GM18499 (cell line): ENCODE results near the gene EIF3B.
"Not testable (repeated sequence)": the region's sequence is repeated elsewhere in the genome, so short reads cannot be mapped to it uniquely, and the experiment has no call there.

Experiments
- ATAC-seq: cut with Tn5 transposase; IDR thresholded peaks from one replicate; pipeline ENCODE4 v1.9.1; 2021; ENCODE audit warnings: moderate number of reproducible peaks; ENCODE audit not compliant: insufficient read depth, unreplicated experiment

Gene EIF3B

DNA sequence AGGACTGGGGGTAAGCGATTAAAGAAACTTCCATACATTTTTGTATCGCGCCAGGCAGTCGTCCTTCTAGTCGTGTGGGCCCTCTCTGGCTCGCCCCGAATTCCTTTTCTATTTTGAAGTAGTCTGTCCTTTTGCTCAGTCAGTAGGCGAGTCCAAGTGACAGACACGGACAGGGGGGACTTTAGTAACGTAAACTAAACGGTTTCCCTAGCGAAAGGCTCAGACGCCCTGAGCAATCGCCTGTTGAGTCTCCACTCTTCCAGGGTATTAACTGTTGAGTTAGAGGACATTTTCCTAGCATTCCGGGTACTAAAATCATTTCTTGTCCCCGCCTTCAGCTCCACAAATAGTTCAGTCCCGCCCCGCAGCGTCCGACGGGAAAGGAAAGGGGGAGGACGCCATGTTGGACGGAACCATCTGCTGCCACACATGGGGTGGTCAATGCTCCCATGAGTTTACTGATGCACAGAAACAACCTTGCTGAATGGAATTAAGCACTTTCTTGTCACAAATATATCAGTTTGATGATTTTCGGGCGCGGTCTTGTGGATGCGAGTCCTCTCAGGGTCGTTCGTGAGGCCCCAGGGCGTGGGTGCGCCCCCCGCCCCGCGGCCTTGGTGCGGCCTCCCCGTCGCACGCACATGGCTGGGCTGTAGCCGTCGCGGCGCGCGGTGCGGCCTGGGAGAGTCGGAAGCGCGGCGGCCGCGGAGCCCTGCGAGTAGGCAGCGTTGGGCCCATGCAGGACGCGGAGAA lies at the start of gene EIF3B:
Gene EIF3B (plus strand): TSS at position 642 of the 753 bp plus-strand sequence. CDS start 95 bp downstream, at position 737.
- ATAC-seq: peak; percentile 53

DNA sequence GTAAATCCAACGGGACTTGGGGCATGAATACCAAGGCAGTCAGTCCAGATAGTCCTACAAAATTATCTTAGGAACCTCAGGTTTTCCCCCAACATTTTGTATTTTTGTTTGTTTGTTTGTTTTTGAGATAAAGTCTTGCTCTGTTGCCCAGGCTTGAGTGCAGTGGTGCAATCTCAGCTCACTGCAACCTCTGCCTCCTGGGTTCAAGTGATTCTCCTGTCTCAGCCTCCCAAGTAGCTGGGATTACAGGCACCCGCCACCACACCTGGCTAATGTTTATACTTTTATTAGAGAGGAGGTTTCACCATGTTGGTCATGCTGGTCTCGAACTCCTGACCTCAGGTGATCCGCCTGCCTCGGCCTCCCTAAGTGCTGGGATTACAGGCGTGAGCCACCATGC lies 49.4 kb upstream of the EIF3B start:
- not testable (repeated sequence) for ATAC-seq

DNA sequence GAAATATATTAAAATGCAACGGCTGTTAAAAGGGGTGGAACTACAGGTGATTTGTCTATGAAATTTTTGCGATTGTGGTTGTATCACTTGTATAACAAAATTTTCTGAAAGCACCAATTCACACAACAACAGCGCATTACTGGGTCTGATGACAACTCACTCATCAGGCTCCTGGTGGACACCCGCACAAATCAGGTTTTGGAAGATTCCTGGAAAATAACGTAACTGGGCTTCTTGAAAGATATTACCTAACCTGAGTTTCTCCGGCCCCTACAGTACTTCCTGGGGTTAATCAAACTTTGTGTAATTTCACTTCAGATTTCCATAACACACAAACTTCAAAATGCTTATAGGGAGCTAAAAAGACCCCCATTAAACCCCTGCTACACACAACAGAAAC lies 47.9 kb upstream of the EIF3B start:
- no peak for ATAC-seq

DNA sequence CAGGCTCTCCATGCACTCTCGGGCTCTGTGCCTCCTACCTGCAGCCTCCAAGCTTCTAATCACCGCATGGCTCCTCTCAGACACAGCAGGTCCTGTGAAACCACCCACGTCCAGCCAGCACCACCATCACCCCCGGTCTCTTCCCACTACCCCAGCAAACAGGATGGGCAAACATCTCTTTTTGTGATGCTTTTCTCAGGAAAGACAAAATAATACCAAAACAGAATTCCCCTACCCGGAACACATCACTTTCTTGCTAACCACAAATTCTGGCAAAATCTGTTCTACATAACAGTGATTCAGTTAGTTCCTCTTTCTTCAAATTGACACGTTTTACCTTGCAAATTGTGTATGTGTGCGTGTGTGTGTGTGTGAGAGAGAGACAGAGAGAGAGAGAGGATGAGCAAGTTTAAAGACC lies 46.9 kb upstream of the EIF3B start:
- ATAC-seq: no peak

DNA sequence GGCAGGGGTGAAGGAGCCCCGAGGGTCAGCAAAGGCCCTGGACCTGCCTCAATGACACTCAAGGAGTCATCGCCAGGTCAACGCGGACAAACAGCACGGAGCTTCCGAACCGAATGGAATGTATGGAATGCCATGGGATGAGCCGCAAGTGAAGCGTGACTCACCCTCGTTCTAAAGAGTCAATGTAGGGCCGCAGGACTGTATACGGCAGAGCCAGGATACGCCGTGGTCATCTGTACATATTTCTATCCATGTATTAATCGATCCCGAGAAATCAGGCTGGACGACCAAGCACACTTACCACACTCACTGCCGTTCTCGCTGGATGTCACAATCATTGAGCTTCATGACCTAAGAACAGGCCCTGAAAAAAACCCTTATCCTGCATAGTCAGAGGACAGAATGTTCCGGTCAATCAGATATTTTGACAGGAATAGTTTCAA lies 44.7 kb upstream of the EIF3B start:
- no peak for ATAC-seq

DNA sequence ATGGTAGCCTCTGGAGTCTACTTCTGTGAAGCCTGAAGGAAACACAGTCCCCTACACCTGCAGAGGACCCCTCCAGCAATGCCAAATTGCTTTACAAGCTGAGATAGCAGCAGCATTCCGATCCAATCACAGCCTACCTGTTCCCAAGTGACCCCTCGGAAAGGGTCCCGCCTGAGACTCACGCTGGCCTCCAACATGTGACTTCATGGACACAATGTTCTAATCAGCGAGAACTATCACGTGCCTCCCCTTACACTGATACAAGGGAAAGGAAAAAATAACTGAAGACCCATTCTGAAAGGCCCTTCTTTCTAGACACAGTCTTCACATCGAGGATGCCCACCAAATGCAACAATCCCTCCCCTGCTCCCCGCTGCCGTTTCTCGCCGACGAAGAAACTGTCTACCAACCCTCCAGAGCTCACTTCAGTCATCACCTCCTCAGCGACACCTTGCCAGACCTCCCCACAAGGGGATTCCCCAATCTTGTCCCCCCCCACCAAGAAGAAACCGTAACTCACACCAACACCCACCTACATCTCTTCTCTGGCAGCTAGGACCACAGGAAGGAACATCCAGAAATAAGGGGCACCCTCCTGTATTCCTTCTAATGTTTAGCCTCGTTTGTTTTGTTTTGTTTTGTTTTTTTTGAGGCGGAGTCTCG lies 42.2 kb upstream of the EIF3B start:
- no peak for ATAC-seq

DNA sequence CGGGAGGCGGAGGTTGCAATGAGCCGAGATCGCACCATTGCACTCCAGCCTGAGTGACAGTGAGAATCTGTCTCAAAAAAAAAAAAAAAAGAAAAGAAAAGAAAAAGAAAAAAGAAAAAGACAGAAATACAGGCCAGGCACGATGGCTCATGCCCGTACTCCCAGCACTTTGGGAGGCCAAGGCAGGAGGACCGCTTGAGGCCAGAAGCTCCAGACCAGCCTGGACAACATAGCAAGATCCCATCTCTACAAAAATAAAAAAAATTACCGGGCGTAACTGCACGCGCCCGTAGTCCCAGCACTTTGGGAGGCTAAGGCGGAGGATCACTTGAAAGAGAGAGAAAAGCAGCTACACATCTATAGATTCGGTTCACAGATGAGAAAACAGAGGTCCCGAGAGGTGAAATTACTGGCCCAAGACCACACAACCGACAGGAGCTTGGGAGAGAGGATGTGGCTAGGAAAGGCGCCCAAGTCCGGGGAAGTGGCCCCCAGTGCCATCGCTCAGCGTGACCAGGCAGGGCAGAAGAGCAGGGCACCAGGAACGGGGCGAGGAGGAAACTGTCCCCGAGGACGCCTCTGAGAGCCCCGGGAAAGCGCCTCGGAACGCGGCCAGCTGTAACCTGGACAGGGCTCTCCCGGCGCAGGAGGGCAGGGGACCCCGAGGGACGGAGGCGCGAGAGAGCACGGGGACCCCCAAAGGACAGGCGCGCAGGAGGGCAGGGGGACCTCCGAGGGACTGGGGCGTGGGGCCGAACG lies 41.0 kb upstream of the EIF3B start:
- ATAC-seq: no peak

DNA sequence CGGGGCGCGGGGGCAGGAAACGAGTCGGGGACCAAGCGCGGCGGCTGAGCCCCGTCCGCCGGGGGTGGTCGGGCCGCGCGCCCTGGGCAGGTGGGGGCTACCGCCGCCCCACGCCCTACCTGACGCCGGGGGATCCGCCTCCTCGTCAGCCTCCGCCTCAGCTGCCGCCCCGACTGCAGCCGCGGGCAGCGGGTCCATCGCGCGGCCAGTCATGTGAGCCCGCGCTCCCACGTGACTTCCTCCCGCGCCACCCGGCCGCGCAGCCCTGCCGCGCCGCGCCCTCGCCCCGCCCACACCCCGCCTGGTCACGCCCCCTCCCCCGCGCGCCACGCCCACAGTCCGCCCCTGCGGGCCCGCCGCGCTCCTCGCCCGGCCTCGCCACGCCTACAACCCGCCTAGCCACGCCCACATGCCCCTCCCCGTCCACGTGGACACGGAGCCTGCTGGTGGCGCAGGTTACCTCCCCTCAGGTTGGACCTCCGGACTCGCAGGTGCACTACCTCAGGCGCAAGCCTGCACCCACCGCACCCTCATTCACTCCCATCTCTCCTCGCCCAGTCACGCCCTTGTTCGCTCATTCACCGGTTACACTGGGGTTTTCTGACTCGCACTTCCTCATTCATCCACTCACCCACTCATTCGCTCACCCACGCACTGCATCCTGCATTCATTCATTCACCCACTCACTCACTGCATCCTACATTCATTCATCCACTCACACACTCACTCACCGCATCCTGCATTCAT lies 40.2 kb upstream of the EIF3B start, which contains the start of gene SNX8:
Gene SNX8 (minus strand): TSS at position 233 of the 747 bp plus-strand sequence. CDS start 20 bp downstream, at position 213.
- ATAC-seq: no peak

DNA sequence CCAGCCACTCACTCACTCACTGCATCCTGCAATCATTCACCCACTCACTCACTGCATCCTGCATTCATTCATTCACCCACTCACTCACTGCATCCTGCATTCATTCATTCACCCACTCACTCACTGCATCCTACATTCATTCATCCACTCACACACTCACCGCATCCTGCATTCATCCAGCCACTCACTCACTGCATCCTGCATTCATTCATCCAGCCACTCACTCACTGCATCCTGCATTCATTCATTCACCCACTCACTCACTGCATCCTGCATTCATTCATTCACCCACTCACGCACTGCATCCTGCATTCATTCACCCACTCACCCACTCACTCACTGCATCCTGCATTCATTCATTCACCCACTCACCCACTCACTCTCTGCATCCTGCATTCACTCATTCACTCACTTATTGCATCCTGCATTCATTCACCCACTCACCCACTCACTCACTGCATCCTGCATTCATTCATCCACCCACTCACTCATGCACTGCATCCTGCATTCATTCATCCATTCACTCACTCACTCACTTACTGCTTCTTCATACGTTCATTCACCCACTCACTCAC lies 39.6 kb upstream of the EIF3B start:
- not testable (repeated sequence) for ATAC-seq

DNA sequence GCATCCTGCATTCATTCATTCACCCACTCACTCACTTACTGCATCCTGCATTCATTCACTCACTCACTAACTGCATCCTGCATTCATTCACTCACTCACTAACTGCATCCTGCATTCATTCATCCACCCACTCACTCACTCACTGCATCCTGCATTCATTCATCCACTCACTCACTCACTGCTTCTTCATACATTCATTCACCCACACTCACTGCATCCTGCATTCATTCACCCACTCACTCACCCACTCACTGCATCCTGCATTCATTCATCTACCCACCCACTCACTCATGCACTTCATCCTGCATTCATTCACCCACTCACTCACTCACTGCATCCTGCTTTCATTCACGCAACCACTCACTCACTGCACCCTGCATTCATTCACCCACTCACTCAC lies 38.8 kb upstream of the EIF3B start:
- no peak for ATAC-seq

DNA sequence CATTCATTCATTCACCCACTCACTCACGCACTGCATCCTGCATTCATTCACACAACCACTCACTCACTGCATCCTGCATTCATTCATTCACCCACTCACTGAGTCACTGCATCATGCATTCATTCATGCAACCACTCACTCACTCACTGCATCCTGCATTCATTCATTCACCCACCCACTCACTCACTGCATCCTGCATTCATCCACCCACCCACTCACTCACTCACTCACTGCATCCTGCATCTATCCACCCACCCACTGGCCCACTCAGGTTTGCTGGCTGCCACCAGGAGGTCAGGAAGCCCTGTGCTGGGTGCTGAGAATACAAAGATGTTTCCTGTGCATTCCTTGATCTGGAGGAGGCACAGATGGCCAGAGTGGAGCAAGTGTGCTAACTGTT lies 38.0 kb upstream of the EIF3B start:
- ATAC-seq: no peak

DNA sequence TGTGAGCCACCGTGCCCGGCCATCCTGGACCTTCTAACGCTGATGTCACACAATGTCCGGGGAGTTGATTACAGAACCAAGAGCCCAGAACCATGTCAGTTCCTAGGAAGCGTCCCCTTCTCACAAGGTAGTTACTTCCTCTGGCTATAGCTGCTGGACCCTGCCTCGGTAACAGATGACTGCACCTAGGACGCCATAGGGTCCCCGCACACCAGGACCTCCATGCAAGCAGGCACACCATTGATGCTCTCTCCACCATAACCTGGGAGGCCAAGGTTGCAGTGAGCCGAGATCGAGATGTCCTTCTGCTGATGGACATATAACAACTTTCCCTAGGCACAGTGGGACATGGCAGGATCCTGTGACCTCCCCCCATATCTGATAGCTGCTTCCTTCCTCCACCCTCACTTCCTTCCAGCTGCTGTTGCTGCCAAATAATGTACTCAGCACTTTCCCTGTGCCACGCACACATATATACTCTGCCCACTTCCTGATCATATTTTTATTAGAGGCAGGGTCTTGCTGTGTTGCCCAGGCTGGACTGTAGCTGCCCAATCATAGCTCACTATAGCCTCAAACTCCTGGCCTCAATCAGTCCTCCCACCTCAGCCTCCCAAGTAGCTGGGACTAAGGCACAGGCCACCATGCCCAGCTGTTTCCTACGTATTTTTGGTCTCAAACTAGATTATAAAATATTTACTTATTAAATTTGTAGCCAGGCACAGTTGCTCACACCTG lies 36.9 kb upstream of the EIF3B start:
- ATAC-seq: no peak

DNA sequence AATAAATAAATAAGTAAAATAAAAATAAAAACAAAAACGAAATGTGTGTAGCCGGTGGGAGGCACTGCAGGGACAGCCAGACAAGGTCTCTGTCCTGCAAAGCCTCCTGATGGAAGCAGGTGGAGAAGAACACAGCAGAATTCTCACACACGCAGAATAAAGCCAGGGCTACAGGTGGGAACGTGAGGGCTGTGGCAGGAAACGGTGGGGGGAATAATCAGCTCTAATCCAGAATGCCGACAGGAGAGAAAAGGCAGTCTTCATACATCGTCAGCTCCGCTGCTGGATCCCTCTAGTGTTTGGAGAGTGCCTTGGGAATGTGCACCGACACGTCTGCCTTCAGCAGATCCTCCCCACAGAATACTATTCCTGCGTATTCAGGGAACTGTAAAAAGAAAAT lies 33.6 kb upstream of the EIF3B start:
- ATAC-seq: no peak

DNA sequence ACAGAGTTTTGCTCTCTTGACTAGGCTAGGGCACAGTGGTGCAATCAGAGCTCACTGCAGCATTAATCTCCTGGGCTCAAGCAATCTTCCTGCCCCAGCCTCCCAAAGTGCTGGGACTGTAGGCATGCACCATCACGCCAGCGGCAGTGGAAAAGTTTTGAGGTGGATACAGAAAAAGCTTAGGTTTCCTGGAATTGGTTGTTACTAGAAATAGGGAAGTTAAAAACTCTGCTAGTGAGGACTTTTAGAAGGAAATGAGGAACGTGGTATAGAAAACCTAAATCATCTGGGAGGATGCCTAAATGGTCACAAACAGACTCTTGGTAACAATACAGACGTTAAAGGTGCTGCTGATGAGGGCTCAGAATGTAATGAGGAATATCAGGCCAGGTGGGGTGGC lies 29.5 kb upstream of the EIF3B start:
- no peak for ATAC-seq

DNA sequence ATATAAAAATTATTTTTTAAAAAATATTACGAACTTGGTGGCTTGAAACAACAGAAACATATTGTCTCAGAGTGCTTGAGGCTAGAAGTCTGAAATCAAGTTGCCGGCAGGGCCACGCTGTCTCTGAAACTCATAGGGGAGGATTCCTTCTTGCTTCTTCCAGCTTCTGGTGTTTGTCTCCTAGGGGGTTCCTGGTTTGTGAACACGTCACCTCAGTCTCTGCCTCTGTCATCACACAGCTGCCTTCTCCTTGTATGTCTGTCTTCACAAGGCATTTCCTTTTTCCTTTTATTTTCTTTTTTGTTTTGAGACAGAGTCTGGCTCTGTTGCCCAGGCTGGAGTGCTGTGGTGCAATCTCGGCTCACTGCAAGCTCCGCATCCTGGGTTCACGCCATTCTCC lies 27.7 kb upstream of the EIF3B start:
- ATAC-seq: no peak

DNA sequence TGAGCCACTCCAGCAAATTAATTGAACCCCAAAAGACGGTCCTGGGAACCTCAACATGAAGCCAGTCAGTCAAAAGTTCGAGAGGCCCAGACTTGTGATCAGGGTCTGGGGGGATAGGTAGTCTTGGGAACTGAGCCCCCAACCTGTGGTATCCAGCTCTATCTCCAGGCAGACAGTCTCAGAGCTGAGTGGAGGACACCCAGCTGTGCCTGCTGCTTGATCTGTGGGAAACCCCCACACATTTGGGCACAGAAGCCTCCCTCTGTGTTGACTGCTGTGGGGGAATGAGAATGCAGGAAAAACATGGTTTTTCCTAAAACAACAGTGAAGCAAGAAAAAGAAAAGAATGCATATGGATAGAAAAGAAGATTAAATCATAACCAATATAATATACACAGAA lies 24.1 kb upstream of the EIF3B start:
- no peak for ATAC-seq

DNA sequence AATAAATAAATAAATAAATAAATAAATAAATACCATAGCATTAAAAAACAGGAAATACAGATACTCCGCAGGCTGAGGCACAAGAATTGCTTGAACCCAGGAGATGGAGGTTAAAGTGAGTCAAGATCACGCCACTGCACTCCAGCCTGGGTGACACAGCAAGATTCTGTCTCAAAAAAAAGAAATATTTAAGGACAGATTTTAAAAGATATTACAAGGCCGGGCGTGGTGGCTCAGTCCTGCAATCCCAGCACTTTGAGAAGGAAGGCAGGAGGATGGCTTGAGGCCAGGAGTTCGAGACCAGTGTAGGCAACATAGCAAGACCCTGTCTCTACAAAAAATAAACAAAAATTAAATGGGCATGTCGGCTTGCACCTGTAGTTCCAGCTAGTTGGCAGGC lies 22.9 kb upstream of the EIF3B start:
- ATAC-seq: no peak

DNA sequence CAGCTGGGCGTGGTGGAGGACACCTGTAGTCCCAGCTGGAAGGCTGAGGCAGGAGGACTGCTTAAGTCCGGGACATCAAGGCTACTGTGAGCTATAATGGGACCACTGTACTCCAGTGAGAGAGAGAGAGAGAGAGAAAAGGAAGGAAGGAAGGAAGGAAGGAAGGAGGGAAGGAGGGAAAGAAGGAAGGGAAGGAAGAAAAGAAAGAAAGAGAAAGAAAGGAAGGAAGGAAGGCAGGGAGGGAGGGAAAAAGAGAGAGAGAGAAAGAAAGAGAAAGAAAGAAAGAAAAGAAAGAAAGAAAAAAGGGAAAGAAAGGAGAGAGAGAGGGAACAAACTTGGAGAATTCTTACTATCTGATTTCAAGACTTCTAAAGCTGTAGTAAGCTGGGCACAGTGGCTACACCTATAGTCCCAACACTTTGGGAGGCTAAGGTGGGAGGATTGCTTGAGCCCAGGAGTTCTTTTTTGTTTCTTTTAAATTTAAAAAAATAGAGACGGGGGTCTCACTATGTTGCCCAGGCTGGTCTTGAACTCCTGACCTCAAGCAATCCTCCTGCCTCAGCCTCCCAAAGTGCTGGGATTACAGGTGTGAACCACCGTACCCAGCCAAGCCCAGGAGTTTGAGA lies 21.9 kb upstream of the EIF3B start:
- ATAC-seq: not testable (repeated sequence)
